IPS DF 4.7 (cell line): Measurements from ENCODE around the gene CITED4.

Source experiments
- DNase-seq: peaks from one replicate; pipeline ENCODE4 v3.0.0-alpha.2; 2013; ENCODE audit warnings: low spot score; ENCODE audit errors: extremely low read depth

The CITED4 gene

GRCh38 chr1:40834968-40835545, 27.1 kb downstream of the CITED4 start:
- no peak for DNase-seq

- no peak for DNase-seq
These were observed 28.2 kb downstream of the CITED4 start for GRCh38 chr1:40833979-40834378.

DNA sequence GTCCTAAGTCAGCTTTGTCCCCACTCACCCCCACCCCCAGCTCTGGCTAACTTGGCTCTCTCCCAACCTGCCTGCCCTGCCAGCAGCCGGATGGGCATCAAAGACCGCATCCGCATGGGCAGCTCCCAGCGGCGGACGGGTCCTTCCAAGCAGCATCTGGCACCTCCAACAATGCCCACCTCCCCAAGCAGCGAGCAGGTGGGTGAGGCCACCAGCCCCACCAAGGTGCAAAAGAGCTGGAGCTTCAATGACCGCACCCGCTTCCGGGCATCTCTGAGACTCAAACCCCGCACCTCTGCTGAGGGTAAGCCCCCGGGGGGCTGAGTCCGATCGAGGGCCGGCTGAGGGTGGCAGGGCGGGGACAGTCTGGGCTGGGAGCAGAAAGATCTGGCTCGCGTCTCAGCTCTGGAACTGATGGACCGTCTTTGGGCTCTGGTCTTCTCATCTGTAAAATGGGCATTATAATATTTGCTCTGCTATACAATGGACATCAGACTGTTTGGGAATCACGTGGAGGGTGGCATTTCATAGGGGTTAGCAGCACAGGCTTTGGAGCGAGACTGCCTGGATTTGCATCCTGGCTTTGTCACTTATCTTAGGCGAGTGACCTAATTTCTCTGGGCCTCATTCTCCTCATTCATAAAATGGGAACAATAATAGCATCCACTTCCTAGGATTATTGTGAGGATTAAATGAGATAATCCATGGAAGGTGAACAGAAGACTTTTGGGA, 31.0 kb downstream of the CITED4 start:
- no peak for DNase-seq

DNA sequence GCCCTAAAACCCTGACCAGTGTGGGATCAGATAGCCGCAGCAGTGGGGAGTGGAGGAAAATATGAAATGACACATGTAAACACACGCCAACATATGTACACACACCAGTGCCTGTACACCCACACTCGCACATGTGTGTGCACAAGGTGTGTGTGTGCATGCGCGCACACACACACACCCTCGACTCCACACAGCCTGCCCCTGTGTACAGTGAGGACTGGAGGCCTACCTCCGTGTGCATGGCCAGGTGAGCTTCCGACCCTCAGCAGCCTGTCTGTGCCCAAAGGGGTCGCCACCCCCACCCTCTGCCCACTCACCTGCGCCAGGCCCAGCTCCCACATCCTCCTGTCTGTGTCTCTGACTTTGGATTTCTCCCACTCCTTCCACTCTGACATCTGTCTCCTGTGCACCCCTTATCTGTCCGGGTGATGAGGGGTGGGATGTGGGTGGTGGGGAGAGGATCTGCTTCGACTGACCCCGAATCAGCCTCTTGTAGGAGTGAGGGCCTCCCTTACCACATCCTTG, 31.7 kb downstream of the CITED4 start:
- no peak for DNase-seq

DNA sequence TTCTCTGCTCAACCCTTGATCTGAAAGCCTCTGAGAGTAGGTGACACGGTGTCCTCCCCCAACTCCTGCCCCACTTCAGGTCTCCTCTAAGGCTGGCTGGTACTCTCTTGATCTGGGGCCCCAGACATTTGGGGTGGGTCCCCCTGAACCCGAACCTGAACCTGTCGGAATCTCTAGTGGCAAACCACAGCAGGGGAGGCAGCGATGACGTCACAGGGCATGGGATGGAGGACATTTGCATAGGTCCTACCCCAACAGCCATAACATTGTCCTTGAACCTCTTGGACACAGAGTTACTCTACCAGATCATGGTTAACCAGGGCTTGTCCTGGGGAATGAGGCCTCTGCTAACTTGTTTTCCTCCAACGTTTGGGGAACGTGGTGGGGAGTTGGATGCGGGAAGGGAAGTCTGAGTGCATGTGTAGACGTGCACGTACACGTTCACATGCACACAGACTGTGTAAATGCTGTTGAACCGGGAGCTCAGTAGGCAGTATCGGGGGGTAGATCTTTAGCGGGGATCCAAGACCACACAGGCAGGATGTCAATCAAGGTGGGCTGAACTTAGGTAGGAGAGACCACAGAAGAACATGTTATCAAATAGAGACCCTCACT, 32.4 kb downstream of the CITED4 start:
- no peak for DNase-seq

- DNase-seq = no peak
These were observed 36.2 kb downstream of the CITED4 start for GRCh38 chr1:40825996-40826395.

DNA sequence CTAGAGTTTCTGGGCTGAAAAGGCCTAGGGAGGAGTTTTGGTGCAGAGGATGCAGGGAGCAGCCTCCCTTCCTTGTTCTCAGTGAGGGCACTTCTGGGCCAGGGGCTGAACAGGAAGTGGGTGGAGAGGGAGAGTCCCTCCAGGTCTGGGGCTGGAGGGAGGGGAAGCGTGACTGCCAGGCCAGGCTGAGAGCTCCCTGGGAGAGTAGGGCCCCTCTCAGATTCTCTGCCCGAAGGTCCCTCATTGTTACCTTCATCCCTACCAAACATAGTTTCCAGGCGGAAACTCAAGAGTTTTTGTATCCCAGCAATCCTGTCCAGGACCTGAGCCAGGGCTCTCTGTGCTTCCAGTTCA, 36.8 kb downstream of the CITED4 start:
- no peak for DNase-seq

DNA sequence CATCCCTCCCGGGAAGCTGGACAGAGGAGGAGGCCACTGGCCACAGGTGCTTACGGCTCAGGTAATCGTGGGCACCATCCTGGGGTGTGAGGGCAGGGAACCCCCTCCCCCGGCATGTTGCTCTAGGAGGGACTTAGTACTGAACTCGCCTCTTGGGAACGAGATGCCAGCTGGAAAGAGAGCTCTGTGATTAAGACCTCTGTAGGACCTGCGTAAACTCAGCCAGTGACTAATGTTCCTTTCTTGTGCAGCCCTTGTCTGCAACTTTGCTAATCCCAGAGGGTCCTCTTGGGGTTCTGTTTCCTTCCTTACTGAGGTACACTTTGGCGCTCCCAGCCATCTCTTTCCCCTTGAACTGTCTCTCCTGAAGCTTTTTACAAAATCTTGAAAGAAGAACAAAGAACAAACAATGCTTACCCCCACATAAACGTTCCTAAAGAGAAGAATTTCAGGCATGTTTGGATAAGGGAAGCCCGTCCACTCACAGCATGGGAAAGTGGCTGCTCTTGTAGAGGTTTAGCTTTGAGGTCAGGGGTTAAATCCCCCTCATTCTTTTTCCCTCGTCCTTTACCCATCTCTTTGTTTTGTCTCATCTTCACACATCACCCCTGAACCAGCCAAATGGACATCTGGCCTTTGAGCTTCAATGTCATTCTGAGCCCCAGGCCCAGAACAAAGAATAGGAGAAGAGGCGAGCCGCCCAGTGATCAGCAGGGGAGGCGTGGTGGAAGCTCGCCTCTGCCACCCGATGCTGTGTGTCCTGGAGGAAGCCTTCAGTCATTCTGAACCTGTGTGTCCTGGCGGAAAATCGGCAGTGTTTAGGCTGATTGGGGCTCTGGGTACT, 37.4 kb downstream of the CITED4 start:
- no peak for DNase-seq

DNA sequence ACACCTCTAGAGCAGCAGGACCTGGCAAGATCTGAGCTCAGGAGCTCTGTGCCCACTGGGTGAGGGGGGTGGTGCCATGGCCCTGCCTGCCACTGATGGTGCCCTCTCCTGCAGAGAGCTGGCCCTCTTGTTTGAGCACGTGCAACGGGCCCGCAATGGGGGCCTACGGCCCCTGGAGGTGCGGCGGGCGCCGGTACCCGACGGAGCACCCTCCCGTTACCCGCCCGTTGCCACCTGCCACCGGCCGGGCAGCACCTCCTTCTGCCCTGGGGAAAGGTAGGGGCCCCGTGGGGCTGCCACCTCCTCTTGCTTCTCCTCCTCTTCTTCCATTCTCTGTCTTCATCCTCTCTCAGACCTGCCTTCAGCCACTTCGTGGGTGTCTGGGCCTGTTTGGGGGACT, 38.2 kb downstream of the CITED4 start:
- DNase-seq = no peak

- DNase-seq = no peak
These were observed 38.8 kb downstream of the CITED4 start for GRCh38 chr1:40823345-40823744.

DNA sequence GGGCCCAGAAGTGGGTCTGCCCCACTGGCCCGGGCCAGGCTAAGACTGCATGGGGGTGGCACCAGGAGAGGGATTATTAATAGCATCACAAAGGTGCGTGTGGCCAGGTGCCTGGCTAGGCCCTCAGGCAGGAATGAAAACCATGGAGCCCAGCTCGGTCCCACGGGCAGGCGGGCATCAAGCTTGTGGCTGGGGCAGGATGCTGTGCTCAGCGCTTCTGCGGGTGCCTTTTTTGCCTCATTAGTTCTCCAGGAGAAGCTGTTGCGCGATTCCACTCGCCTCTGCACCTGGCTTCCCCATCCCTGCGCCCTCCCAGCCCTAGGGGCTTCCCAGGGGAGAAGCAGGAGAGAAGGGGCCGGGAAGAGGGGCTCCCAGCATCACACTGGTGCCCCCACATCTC, 39.3 kb downstream of the CITED4 start:
- no peak for DNase-seq

GRCh38 chr1:40820911-40821693, 41.1 kb downstream of the CITED4 start:
- DNase-seq = no peak

- no peak for DNase-seq
These were observed 41.8 kb downstream of the CITED4 start for GRCh38 chr1:40820251-40820797.

- no peak for DNase-seq
These were observed 43.1 kb downstream of the CITED4 start for GRCh38 chr1:40819101-40819500.

DNA sequence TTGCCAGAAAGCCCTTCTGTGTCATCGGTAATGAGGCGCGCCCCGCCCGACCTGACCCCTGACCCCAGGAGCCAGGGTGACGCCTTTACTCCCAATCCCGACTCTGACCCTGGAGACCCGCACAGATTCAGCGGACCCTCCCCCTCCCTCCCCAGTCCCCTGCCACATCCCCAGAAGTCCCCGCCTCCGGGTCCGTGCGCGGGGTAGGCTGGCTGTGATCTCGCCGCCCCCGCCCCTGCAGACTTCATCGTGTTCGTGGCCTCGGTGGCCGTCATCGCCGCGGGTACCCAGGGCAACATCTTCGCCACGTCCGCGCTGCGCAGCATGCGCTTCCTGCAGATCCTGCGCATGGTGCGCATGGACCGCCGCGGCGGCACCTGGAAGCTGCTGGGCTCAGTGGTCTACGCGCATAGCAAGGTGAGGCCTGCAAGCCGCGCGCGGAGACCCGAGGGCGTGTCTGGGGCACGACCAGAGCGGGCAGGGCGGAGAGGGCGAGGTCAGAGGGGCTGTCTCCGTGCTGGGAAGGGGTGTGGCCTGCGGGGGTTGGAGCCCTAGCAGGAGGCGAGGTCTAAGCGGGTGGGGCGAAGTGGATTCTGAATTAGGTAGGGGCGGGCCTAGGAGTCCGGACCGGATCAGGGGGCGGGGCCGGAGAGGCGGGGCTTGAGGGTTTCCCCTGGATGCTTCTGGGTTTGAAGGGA, 43.8 kb downstream of the CITED4 start:
- DNase-seq = peak; percentile 60

DNA sequence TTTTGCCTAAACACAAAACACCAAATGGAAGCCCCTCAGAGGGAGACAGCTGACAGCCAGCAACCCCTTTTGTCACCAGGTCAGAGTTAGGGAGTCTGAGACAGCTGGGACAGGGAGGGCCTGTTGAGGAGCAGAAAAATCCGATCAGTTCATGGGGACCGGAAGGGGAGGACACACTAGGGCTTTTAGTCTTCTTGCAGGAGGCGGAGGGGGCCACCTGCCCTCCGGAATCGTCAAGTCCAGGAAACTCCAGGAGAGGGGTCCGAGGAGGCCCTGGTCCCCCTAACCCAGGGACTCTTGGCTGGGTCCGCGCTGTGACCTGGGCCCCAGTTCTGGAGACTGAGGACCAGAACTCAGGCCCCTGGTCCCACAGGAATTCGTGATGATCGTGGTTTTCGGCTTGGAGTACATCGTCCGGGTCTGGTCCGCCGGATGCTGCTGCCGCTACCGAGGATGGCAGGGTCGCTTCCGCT, 44.3 kb downstream of the CITED4 start:
- DNase-seq = no peak

DNA sequence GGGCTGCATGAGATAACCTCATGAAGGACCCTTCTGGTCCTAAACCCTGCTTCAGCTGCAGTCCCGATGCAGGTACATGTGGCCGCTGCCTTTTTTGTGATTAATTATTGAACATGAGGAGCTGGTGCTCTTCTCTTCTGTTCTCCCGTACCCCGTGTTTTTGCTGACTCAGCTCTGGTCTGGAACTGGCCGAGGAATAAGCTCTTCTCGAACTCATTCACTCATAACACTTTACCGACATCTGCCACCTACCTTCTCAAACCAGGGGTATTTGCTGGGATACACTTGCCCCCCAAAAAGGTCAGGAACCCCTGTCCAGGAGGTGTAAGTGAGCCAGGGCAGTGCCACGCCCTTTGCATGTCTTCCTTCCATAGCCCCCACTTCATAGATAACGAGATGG, 46.7 kb downstream of the CITED4 start:
- no peak for DNase-seq
